Stimulated activated CD8-positive, alpha-beta memory T cell treated with anti-CD3 and anti-CD28 coated beads, Interleukin-12 subunit alpha, Interleukin-12 subunit beta, amount 100 ng/mL, for 4 hours (primary cell): ENCODE data around the gene IL20RB.
"Not testable (repeated sequence)": the region's sequence is repeated elsewhere in the genome, so short reads cannot be mapped to it uniquely, and the experiment has no call there.

Experiments
- DNase-seq: peaks from one replicate; pipeline ENCODE4 v3.0.0-alpha.2; 2020; ENCODE audit warnings: low read depth

IL20RB gene

DNA sequence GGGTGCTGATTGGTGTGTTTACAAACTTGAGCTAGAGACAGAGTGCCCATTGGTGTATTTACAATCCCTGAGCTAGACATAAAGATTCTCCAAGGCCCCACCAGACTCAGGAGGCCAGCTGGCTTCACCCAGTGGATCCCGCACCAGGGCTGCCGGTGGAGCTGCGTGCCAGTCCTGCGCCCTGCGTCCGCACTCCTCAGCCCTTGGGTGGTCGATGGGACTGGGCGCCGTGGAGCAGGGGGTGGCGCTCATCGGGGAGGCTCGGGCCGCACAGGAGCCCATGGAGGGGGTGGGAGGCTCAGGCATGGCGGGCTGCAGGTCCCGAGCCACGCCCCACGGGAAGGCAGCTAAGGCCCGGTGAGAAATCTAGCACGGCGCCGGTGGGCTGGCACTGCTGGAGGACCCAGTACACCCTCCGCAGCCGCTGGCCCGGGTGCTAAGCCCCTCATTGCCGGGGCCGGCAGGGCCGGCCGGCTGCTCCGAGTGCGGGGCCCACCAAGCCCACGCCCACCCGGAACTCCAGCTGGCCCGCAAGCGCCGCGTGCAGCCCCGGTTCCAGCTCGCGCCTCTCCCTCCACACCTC, 29.7 kb downstream of the IL20RB start:
- DNase-seq: not testable (repeated sequence)

DNA sequence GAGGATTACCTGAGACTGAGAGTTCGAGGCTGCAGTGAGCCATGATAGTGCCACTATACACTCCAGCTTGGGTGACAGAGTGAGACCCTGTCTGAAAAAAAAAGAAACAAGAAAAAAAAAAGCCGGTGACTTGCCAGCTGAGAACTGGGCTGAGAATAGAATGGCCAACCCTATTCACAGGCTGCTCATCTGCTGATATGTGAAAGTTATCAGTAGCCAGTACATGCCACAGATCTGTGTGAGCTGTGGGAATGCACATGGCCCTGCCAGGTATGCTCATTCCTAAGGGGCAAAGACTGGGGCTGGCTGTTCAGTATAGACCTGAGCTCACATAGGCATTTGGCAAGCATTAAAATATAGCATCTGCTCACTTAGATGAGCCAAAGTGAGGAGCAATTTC, 30.9 kb downstream of the IL20RB start:
- no peak for DNase-seq

DNA sequence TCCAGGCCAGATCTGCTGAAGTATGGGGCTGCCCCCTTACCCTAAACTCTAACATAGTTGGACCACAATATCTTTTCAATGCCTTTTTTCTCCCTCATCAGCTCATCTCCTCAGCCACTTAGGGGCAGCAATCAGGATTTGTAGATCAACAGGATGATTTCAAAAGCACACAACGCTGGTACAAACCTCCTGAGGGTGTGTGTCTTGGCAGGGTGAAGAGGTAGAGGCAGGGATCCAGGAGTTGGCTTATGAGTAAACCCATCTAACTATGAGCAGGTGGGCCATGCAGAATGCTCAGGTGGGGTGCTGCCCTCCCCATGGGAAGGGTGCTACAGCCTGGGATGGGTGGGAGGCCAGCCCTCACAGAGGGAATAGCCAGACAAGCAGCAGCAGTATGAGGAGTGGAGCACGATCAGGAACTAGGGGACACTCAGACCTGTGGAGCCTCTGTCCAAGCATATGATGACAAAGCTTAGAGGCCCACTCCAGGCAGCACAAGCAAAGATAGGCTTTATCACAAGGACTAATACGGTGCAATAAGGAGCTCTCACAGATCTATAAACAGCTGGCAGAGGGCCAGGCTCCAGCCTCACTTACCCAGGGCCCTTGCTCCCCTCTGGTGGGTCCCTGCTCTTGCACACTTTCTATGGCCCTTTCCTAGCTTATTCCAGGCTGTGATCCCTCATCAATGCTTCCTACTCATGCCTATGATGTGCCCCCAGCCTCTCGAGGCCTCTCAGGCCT, 32.2 kb downstream of the IL20RB start:
- DNase-seq: no peak

DNA sequence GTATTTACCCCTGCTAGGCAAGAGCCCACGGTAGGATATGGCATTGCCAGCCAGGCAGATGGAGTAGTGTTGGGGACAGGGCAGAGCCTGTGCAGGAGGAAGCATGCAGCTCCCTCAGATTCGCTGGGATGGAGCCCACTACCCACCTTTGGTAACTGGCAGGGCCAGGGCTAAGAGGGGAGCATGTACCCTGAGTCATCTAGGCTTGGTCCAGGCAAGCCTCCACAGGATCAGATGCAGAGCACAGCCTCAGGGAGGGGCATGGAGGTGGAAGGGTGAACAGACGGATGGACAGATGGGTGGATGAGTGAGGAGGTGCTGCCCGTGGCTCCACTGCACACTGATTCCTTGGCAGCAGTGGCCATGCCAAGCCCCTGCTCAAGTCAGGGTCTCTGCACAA, 33.0 kb downstream of the IL20RB start:
- DNase-seq: no peak

- DNase-seq: no peak
Observed at GRCh38 chr3:136992115-136992514, 34.3 kb downstream of the IL20RB start.

- DNase-seq: no peak
Observed at GRCh38 chr3:136994772-136995516, 37.2 kb downstream of the IL20RB start.

- DNase-seq: no peak
Observed at GRCh38 chr3:136995652-136996051, 37.9 kb downstream of the IL20RB start.

DNA sequence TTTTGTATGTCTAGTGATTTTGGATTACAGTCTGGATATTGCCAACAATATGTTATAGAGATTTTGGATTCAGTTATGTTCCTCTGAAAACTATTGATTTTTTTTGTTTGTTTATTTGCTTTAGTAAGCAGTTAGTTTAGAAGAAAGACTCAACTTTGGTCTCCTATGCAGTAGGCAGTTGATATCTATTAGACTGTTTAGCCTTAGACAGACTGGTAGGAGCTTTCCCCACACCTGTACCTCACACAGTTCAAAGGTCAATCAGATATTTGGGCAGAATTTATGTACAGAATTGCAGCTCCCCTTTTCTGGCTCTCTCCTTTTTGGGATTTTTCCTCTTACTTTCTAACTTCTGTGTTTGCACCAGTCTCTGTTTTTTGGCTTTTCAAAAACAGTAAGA, 42.3 kb downstream of the IL20RB start:
- DNase-seq: no peak

GRCh38 chr3:137007376-137007775, 49.6 kb downstream of the IL20RB start:
- not testable (repeated sequence) for DNase-seq

DNA sequence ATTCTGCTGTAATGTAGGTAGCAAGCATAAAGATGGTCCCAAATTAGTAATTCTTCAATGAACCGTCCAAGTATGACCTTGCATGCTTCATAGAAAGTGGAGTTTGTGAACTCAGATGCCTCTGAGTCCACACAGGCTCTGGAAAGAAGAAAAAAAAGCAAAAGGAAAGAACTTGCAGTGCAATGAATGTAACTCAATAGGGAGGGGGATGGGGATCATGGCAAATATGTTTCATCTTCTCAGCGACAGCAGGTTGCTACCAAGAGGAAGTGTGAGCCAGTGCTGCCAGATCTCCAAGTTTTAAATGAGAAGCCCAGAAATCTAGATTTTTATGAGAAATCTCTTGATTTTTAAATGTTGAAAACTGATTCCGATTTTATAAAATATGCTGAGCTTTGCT, 50.3 kb downstream of the IL20RB start:
- no peak for DNase-seq

DNA sequence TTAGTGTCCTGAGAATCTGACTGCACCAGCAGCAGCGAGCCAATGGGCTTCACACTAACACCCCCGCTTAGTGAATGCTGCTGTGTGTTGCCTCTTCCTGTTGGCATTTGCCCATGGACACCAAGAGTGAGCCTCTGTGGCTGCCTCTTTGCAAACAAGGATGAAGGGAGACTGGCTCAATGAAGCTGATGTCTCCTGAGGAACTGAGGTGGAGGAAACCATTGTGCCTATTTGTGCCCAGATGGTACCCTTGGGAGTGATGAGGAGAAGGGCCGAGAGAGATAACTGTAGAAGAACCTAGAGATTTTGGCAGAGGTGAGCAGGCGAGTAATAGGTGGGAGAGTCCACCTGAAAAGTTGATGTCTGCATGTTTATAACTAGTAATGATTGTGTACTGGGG, 51.2 kb downstream of the IL20RB start:
- no peak for DNase-seq

DNA sequence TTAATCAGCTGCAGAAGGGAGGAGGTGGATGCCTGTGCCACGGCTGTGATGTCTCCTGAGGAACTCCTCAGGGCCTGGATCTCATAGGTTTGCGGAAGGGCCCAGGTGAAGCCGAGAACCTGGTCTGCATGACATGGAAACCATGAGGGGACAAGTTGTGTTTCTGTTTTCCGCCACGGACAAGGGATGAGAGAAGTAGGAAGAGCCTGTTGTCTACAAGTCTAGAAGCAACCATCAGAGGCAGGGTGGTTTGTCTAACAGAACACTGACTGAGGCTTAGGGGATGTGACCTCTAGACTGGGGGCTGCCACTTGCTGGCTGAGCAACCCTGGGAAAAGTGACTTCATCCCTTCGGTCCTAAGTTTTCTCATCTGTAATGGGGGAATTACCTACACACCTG, 52.4 kb downstream of the IL20RB start:
- no peak for DNase-seq

GRCh38 chr3:137011153-137011552, 53.4 kb downstream of the IL20RB start:
- no peak for DNase-seq

DNA sequence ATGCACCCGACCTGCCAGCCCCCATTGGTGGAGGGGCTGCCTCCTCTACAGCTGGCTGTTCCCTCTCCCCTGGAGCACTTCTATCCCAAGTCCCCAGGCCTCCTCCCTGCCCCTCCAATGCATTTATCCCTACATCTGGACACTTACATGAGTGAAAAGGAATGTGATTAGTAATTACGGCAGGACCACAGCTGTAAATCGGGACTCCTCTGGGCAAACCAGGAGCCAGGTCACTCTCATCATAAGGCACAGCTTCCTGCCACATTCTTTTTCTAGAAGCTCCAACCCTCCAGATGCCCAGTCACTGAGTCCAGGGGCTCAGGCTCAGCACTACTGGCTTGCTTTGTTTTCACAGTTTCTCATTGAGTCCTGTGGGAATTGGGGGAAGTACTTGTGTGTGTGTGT, 54.3 kb downstream of the IL20RB start:
- DNase-seq: no peak

DNA sequence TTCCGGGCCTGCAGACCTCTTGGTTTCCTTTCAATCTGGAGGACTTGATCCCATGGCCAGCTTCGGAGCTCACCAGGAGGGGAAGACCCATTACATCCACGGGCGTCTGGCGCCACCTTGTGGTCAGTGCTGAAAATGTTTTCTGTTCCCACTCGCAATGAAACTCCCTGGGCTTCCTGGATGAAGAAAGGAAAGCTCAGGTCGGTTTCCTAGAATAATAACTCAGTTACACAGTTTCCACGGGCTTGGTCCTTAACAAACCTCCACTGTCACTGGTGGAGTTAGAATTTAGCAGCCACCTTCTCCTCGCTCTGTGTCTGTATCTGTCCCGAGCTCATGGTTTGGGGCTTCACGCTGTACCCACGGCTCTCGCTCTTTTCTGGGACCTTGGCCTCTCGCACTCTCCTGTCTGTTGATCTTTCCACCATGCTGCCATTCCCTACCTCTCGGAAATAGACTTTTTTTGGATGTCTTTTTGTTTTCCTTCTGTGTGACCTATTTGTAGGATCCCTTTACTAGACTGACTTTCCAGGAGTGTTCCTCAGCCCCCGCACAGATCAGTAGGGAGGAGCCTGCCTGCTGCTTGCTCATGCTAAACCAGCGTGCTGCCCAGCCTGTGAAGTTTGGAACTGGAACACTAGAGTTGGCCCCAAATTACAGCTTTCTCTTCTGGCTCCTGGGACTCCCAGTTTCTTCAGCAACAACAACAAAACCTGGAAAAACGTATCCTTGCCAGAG, 56.3 kb downstream of the IL20RB start:
- peak; percentile 62 for DNase-seq

GRCh38 chr3:137017316-137017715, 59.5 kb downstream of the IL20RB start:
- DNase-seq: not testable (repeated sequence)

DNA sequence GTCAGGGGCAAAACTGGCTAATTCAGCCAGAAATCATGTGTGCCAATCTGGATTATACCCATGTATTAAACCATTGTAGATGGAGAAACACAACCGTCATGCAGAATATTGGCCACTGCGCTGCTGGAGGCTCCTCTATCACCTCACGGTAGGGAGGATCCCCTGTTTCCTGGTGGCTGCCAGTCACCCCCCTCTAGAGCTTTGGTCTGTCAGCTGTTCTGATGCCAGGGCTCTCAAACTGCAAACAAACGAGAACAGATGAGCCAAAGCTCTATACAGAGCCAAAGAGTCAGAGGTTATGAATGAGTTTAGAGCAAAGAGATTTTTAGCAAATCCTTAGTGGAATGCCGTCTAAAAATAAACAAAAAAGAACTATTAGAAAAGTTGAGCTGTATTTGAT, 62.5 kb downstream of the IL20RB start:
- no peak for DNase-seq

DNA sequence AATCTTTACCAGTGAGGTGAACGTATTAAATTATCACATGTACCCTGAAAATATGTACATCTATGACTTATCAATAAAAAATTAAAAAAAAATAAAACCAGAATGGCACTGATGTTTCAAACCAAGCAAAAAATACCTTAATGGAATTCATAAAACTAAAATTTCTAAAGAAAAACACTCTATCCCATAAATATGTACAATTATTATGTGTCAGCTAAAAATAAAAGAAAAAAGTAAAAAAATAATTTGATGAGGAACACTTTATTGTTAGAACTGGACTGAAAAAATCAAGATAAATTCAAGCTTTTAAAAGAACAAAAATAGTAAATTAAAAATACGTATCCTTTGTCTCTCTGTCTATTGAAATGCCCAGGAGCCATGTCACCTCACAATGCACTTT, 63.1 kb downstream of the IL20RB start:
- DNase-seq: no peak

- DNase-seq: no peak
Observed at GRCh38 chr3:137024348-137024747, 66.6 kb downstream of the IL20RB start.

- DNase-seq: no peak
Observed at GRCh38 chr3:137026701-137027100, 68.9 kb downstream of the IL20RB start.

- peak; percentile 20 for DNase-seq
Observed at GRCh38 chr3:137032465-137033120, 74.8 kb downstream of the IL20RB start.

- DNase-seq: no peak
Observed at GRCh38 chr3:137035631-137036030, 77.8 kb downstream of the IL20RB start.
